ENCODE data around the gene ZNF385C.

GRCh38 chr17:42117397-42118125, 19.3 kb upstream of the ZNF385C start:
- no peak for TF ChIP-seq EZH2 (IDR thresholded peaks at IDR 0.05; ENCODE audit: borderline replicate concordance, low read depth, low read length, severe bottlenecking)
- TF ChIP-seq CTCF (IDR thresholded peaks at IDR 0.05; ENCODE audit: borderline replicate concordance, extremely low read depth, low read length, poor library complexity, severe bottlenecking), result no peak
